Common myeloid progenitor, CD34-positive (primary cell): ENCODE measurements around the gene SLC37A2.

Source experiments
- CTCF ChIA-PET: fragments of 350-600 bp; sonication (Branson Sonifier 250); formaldehyde crosslinking; loops from one replicate; lab custom pipeline; 2021; ENCODE audit warnings: antibody characterized with exemption; lab: Charles Lee
- POLR2A ChIA-PET: fragments of 350-600 bp; sonication (Branson Sonifier 250); formaldehyde crosslinking; loops from one replicate; lab custom pipeline; 2021; ENCODE audit warnings: antibody characterized with exemption; lab: Charles Lee
- DNase-seq, 3 donors: peaks; one replicate each; pipeline versions ENCODE4 v3.0.0 to v3.0.0-alpha.2; 2013
- H3K27ac ChIP-seq, 2 experiments: 1 replicate in 1 of 2; 2 replicates in 1 of 2; pipeline ENCODE4 v1.7.0; 2013; ENCODE audit warnings: inconsistent platforms in 2 of 2, low read length in 2 of 2, mild to moderate bottlenecking in 2 of 2, low read depth in 1 of 2, moderate library complexity in 1 of 2; ENCODE audit not compliant: severe bottlenecking in 2 of 2, insufficient read depth in 1 of 2, poor library complexity in 1 of 2
- H3K27me3 ChIP-seq, 5 experiments: replicated peaks in 2 of 5; 1 replicate in 3 of 5; 2 replicates in 2 of 5; pipeline versions ENCODE4 v1.6.1 to v1.7.0; 2013; ENCODE audit warnings: low read length in 4 of 5, mild to moderate bottlenecking in 2 of 5, moderate library complexity in 2 of 5, inconsistent platforms in 1 of 5; ENCODE audit not compliant: insufficient read depth in 5 of 5, control insufficient read depth in 4 of 5
- H3K36me3 ChIP-seq, 4 experiments: 1 replicate in 2 of 4; 2 replicates in 2 of 4; pipeline versions ENCODE4 v1.6.1 to v1.7.0; 2013; ENCODE audit warnings: low read length in 3 of 4, control low read depth in 1 of 4, mild to moderate bottlenecking in 1 of 4; ENCODE audit not compliant: control insufficient read depth in 4 of 4, insufficient read depth in 4 of 4
- H3K4me1 ChIP-seq, 4 experiments: 1 replicate in 3 of 4; 2 replicates in 1 of 4; pipeline versions ENCODE4 v1.6.1 to v1.7.1; 2013; ENCODE audit warnings: low read length in 3 of 4, mild to moderate bottlenecking in 3 of 4, control low read depth in 1 of 4, inconsistent platforms in 1 of 4, moderate library complexity in 1 of 4; ENCODE audit not compliant: control insufficient read depth in 4 of 4, insufficient read depth in 4 of 4; ENCODE audit errors: control extremely low read depth in 1 of 4
- H3K4me3 ChIP-seq, 7 experiments: 1 replicate in 4 of 7; 2 replicates in 3 of 7; pipeline versions ENCODE4 v1.5.1 to v1.7.0; 2013; ENCODE audit warnings: mild to moderate bottlenecking in 7 of 7, low read length in 6 of 7, moderate library complexity in 6 of 7, inconsistent platforms in 2 of 7, low read depth in 2 of 7, control low read depth in 1 of 7; ENCODE audit not compliant: insufficient read depth in 4 of 7, control insufficient read depth in 1 of 7; ENCODE audit errors: extremely low read depth in 1 of 7
- H3K9me3 ChIP-seq, 5 experiments: 1 replicate in 4 of 5; 2 replicates in 1 of 5; pipeline versions ENCODE4 v1.6.1 to v1.7.1; 2013; ENCODE audit warnings: low read length in 4 of 5, mild to moderate bottlenecking in 2 of 5, inconsistent platforms in 1 of 5, low read depth in 1 of 5, moderate library complexity in 1 of 5; ENCODE audit not compliant: control insufficient read depth in 4 of 5, insufficient read depth in 2 of 5; ENCODE audit errors: control extremely low read depth in 1 of 5
- WGBS: methylation state at CpG from one replicate; pipeline ENCODE4 v1.1.5; 2013; ENCODE audit not compliant: insufficient coverage; 5-methylcytosine and 5-hydroxymethylcytosine counted together

The SLC37A2 gene

DNA sequence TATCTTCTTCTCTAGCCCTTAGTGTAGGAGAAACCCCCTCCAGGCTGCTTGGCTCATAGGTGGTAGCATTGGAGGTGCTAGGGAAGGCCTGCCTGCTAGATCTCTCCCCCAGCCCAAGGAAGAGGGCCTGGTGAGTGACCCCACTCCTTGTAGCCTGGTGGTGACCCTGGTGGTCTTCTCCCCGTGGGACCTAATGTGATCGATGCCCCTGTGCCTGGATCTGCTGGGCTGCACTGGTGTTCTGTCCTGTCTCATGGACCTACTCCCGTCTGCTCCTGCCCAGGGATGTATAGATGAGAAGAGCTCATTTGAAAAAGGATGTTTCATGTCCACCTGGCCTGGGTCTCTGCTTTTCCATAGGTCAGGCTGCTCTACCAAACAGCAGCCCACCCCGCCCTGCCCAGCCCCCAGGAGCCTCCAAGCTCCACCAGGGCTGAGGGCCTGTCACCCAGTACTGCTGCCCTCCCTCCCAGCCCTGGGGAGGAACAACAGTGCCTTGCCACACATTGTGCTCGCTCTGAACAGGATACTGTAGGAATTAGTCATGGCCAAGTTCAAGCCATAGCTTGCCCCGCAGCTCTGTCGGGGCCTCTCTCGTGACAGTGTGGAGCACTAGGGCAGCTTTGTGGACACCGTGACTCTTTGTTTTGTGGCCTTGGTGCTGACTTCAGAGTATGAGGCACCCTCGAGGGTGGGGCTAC is 19.7 kb downstream of the SLC37A2 start:
- 95% methylated on average over 9 of the region's 10 CpGs for WGBS
- H3K27me3 ChIP-seq, result no peaks in the 10 kb centered on the region
- no peaks in the 10 kb centered on the region for H3K9me3 ChIP-seq
- H3K27ac ChIP-seq, result no peak overlapping the region
- H3K36me3 ChIP-seq, result no peaks in the 10 kb centered on the region
- no peak overlapping the region for H3K4me3 ChIP-seq
- ChIA-PET POLR2A (interaction anchor here (0.6 kb wide), 1 partner anchor 939 kb away, joined by 4 read pairs; no protein-coding TSS in a partner anchor), CTCF (interaction anchor here (0.9 to 1.8 kb wide), 5 partner anchors 11 to 58 kb away, joined by 3 to 6 read pairs (median 3); no protein-coding TSS in a partner anchor)
- DNase-seq, result no peak
- peaks cover 0 to 6% (median 0%) of the 10 kb centered on the region in 4 experiments for H3K4me1 ChIP-seq

GRCh38 chr11:125083312-125084056 is 20.4 kb downstream of the SLC37A2 start:
- WGBS, result 95% methylated on average over 10 of the region's 11 CpGs
- CTCF ChIA-PET, result interaction anchor here (0.5 to 1.8 kb wide), 6 partner anchors 10 to 57 kb away, joined by 3 to 6 read pairs (median 3); no protein-coding TSS in a partner anchor
- POLR2A ChIA-PET, result no interaction called here
- H3K27ac ChIP-seq, result no peak overlapping the region
- DNase-seq, result no peak
- H3K36me3 ChIP-seq, result no peaks in the 10 kb centered on the region
- H3K4me3 ChIP-seq, result no peak overlapping the region
- H3K27me3 ChIP-seq, result no peaks in the 10 kb centered on the region
- no peaks in the 10 kb centered on the region for H3K9me3 ChIP-seq
- peaks cover 0 to 6% (median 0%) of the 10 kb centered on the region in 4 experiments for H3K4me1 ChIP-seq

GRCh38 chr11:125084057-125084416 is 20.9 kb downstream of the SLC37A2 start:
- H3K36me3 ChIP-seq, result no peaks in the 10 kb centered on the region
- peaks cover 0 to 6% (median 0%) of the 10 kb centered on the region in 4 experiments for H3K4me1 ChIP-seq
- CTCF ChIA-PET, result interaction anchor here (0.5 to 1.8 kb wide), 3 partner anchors 13 to 23 kb away, joined by 3 to 6 read pairs (median 3); no protein-coding TSS in a partner anchor
- H3K9me3 ChIP-seq, result no peaks in the 10 kb centered on the region
- no peak overlapping the region for H3K27ac ChIP-seq
- H3K4me3 ChIP-seq, result no peak overlapping the region
- POLR2A ChIA-PET, result no interaction called here
- no peaks in the 10 kb centered on the region for H3K27me3 ChIP-seq
- 100% methylated on average over 11 of the region's 11 CpGs for WGBS
- DNase-seq, result no peak

GRCh38 chr11:125084761-125085231 is 21.7 kb downstream of the SLC37A2 start:
- Histone ChIP-seq H3K4me1 (no peaks in the 10 kb centered on the region), H3K27ac (no peak overlapping the region), H3K9me3 (no peaks in the 10 kb centered on the region), H3K27me3 (no peaks in the 10 kb centered on the region), H3K4me3 (no peak overlapping the region), H3K36me3 (no peaks in the 10 kb centered on the region)
- 97% methylated on average over 5 of the region's 8 CpGs for WGBS
- ChIA-PET POLR2A (no interaction called here), CTCF (no interaction called here)
- no peak for DNase-seq

DNA sequence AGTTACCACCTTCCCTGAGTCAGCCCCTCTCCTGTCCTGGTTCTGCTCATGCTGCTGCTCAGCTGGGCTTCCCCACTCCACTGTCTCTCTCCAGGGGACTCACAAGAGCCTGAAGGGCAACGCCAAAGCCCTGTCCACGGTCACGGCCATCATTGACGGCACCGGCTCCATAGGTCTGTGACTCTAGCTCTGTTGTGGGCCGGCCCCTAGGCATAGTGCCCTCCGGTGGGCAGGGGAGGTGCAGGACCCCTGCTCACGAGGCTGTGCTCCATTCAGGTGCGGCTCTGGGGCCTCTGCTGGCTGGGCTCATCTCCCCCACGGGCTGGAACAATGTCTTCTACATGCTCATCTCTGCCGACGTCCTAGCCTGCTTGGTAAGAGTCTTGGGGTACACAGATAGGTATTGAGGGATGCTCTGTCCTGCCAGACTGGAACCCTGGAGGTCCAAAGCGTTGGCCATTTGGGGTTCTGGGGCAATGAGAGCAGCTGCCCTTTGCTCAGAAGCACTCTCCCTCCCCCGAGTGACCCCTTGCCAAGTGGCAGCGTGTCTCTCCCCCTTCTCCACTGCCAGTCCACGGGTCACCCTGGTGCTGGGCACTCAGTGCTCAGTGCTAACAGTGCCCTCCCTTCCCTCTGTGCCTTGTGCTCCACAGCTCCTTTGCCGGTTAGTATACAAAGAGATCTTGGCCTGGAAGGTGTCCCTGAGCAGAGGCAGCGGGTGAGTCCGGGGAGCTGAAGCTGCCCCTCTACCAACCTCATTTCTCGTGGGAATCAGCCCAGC is 22.4 kb downstream of the SLC37A2 start:
- no peak overlapping the region for H3K27ac ChIP-seq
- no peak overlapping the region for H3K4me3 ChIP-seq
- ChIA-PET CTCF (interaction anchor here (1.2 to 1.6 kb wide), 2 partner anchors 15 to 56 kb away, joined by 3 to 6 read pairs; no protein-coding TSS in a partner anchor), POLR2A (no interaction called here)
- 92% methylated on average over 19 of the region's 20 CpGs for WGBS
- no peaks in the 10 kb centered on the region for H3K9me3 ChIP-seq
- no peaks in the 10 kb centered on the region for H3K27me3 ChIP-seq
- no peaks in the 10 kb centered on the region for H3K4me1 ChIP-seq
- no peak for DNase-seq
- no peaks in the 10 kb centered on the region for H3K36me3 ChIP-seq

DNA sequence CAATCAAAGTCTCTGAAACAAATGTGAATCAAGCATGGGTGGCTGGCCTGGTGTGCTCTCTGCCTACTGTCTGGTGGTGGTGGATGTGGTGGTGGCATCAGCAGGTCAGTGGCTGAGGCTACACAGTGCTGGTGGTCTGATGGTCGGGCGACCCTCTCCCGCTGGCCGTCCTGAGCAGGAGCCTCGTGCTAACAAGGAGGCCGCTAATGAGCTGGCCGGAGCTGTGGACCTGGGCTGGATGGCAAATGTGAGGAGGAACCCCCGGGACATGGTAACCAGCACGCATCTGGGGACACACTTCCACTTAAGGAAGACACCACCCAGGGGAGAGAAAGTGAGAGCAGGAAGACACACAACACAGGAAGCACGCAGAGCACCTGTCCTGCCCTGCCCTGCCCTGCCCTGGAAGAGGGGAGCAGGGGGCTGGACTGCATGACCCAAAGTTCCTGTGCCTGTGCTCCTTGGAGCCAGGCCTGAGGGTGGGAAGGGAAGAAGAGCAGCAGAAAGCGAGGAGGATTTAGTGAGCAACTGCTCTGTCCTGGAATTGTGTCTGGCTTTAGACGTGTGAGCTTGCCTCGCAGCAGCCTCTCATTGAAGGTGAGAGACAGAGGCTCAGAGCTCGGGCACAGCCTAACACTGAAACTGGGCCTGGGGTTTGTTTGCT is 23.7 kb downstream of the SLC37A2 start:
- CTCF ChIA-PET, result interaction anchor here (1.2 to 5.6 kb wide), 3 partner anchors 16 to 55 kb away, joined by 3 to 80 read pairs (median 6); no protein-coding TSS in a partner anchor
- Histone ChIP-seq H3K36me3 (no peaks in the 10 kb centered on the region), H3K27ac (no peak overlapping the region), H3K4me1 (peaks cover 0 to 3% (median 0%) of the 10 kb centered on the region in 4 experiments), H3K4me3 (no peak overlapping the region), H3K27me3 (no peaks in the 10 kb centered on the region), H3K9me3 (no peaks in the 10 kb centered on the region)
- POLR2A ChIA-PET, result no interaction called here
- WGBS, result 94% methylated on average over 14 of the region's 14 CpGs
- no peak for DNase-seq
